Type B pancreatic cell (in vitro differentiated cells): ENCODE results near the gene TRIM7. TPM values are rescaled to one million over a fixed set of nuclear protein-coding genes. Genes with fewer than 3 reads are reported as not detected.
"Not testable (repeated sequence)": the region's sequence is repeated elsewhere in the genome, so short reads cannot be mapped to it uniquely, and the experiment has no call there.

Experiments
- DNase-seq: peaks from one replicate; pipeline ENCODE4 v3.0.0; 2021; ENCODE audit warnings: mixed read lengths; ENCODE audit not compliant: unreplicated experiment; ENCODE audit errors: extremely low spot score
- H3K27ac Mint-ChIP-seq: 2 replicates; pipeline ENCODE4 v1.8.0; 2021; ENCODE audit warnings: mild to moderate bottlenecking, mixed read lengths
- H3K27me3 Mint-ChIP-seq: 2 replicates; pipeline ENCODE4 v1.8.0; 2021; ENCODE audit warnings: mixed read lengths
- H3K36me3 Mint-ChIP-seq: 2 replicates; pipeline ENCODE4 v1.8.0; 2021; ENCODE audit warnings: mixed read lengths
- H3K4me1 Mint-ChIP-seq: one replicate; pipeline ENCODE4 v1.8.0; 2021; ENCODE audit warnings: mixed read lengths; ENCODE audit not compliant: unreplicated experiment
- H3K4me3 Mint-ChIP-seq: 2 replicates; pipeline ENCODE4 v1.8.0; 2021; ENCODE audit warnings: mild to moderate bottlenecking, mixed read lengths
- H3K9me3 Mint-ChIP-seq: 2 replicates; pipeline ENCODE4 v1.8.0; 2021; ENCODE audit warnings: mixed read lengths
- CTCF ChIP-seq: fragments of 200-600 bp; sonication (generic); conservative IDR thresholded peaks from 2 replicates; pipeline ENCODE4 v1.5.0; 2021; ENCODE audit warnings: antibody characterized with exemption, mild to moderate bottlenecking
- total RNA-seq: library from RNA; stranded (reverse); gene quantifications from 2 replicates; pipeline ENCODE4 v1.2.1, GENCODE V29; 2021; ENCODE audit warnings: low replicate concordance

TRIM7 gene
- total RNA-seq, 1 donor from 2014 or later: 0.58 TPM

- H3K4me1 Mint-ChIP-seq: no peaks in the 10 kb centered on the region
- peaks cover 84% of the 10 kb centered on the region for H3K27me3 Mint-ChIP-seq
- H3K36me3 Mint-ChIP-seq: no peaks in the 10 kb centered on the region
- DNase-seq: no peak
- no peak for TF ChIP-seq CTCF
- H3K27ac Mint-ChIP-seq: no peak overlapping the region
- H3K9me3 Mint-ChIP-seq: no peaks in the 10 kb centered on the region
- no peak overlapping the region for H3K4me3 Mint-ChIP-seq
Observed at GRCh38 chr5:181152406-181152805, 52.6 kb downstream of the TRIM7 start.

- Mint-ChIP-seq H3K36me3 (no peaks in the 10 kb centered on the region), H3K27me3 (peaks cover 81% of the 10 kb centered on the region), H3K4me1 (no peaks in the 10 kb centered on the region), H3K27ac (no peak overlapping the region), H3K4me3 (no peak overlapping the region), H3K9me3 (no peaks in the 10 kb centered on the region)
- DNase-seq: no peak
- TF ChIP-seq CTCF: no peak
Observed at GRCh38 chr5:181151146-181151545, 53.9 kb downstream of the TRIM7 start.

GRCh38 chr5:181149806-181150733, 54.9 kb downstream of the TRIM7 start:
- TF ChIP-seq CTCF: no peak
- peaks cover 1% of the 10 kb centered on the region for H3K9me3 Mint-ChIP-seq
- H3K4me1 Mint-ChIP-seq: no peaks in the 10 kb centered on the region
- H3K36me3 Mint-ChIP-seq: no peaks in the 10 kb centered on the region
- H3K27ac Mint-ChIP-seq: no peak overlapping the region
- no peak for DNase-seq
- peaks cover 76% of the 10 kb centered on the region for H3K27me3 Mint-ChIP-seq
- H3K4me3 Mint-ChIP-seq: no peak overlapping the region

- peaks cover 73% of the 10 kb centered on the region for H3K27me3 Mint-ChIP-seq
Observed at GRCh38 chr5:181149355-181149754, 55.6 kb downstream of the TRIM7 start.

GRCh38 chr5:181146927-181147636, 57.9 kb downstream of the TRIM7 start, which contains the start of gene OR2V2:
Gene OR2V2 (plus strand): TSS chr5:181147586. CDS start chr5:181154943, 7,357 bp downstream.
- not testable (repeated sequence) for H3K4me3 Mint-ChIP-seq
- peaks cover 77% of the 10 kb centered on the region for H3K27me3 Mint-ChIP-seq

More at GRCh38 chr5:181149355-181149754, 55.6 kb downstream of the TRIM7 start:
- Mint-ChIP-seq H3K4me1 (no peaks in the 10 kb centered on the region), H3K36me3 (no peaks in the 10 kb centered on the region), H3K9me3 (peaks cover 4% of the 10 kb centered on the region), H3K4me3 (no peak overlapping the region), H3K27ac (no peak overlapping the region)
- no peak for TF ChIP-seq CTCF
- no peak for DNase-seq

GRCh38 chr5:181145133-181145532, 59.9 kb downstream of the TRIM7 start:
- no peak overlapping the region for H3K4me3 Mint-ChIP-seq

More at GRCh38 chr5:181146927-181147636, 57.9 kb downstream of the TRIM7 start, which contains the start of gene OR2V2:
- not testable (repeated sequence) for H3K9me3 Mint-ChIP-seq, H3K36me3 Mint-ChIP-seq, DNase-seq, H3K4me1 Mint-ChIP-seq, H3K27ac Mint-ChIP-seq

More at GRCh38 chr5:181145133-181145532, 59.9 kb downstream of the TRIM7 start:
- H3K27ac Mint-ChIP-seq: no peak overlapping the region
- H3K4me1 Mint-ChIP-seq: no peaks in the 10 kb centered on the region
- no peak for TF ChIP-seq CTCF
- H3K27me3 Mint-ChIP-seq: peaks cover 78% of the 10 kb centered on the region
- peaks cover 4% of the 10 kb centered on the region for H3K9me3 Mint-ChIP-seq
- no peaks in the 10 kb centered on the region for H3K36me3 Mint-ChIP-seq
- no peak for DNase-seq
